Measurements from ENCODE around the gene CTSL.

The CTSL gene

GRCh38 chr9:87701931-87702421 is 23.9 kb upstream of the CTSL start:
- TF ChIP-seq CTCF (IDR thresholded peaks at IDR 0.05), result no peak
- TF ChIP-seq ZFX (IDR thresholded peaks at IDR 0.05; ENCODE audit: borderline replicate concordance), result no peak
- H3K27ac ChIP-seq, result no peak overlapping the region

- no peak for TF ChIP-seq CTCF (IDR thresholded peaks at IDR 0.05)
- TF ChIP-seq ZFX (IDR thresholded peaks at IDR 0.05; ENCODE audit: borderline replicate concordance), result no peak
- H3K27ac ChIP-seq, result no peak overlapping the region
These were observed 23.0 kb upstream of the CTSL start for GRCh38 chr9:87702921-87703320.

- TF ChIP-seq CTCF (IDR thresholded peaks at IDR 0.05) (no peak), ZFX (IDR thresholded peaks at IDR 0.05; ENCODE audit: borderline replicate concordance) (no peak)
- no peak overlapping the region for H3K27ac ChIP-seq
These were observed 22.2 kb upstream of the CTSL start for GRCh38 chr9:87703636-87704276.

GRCh38 chr9:87704342-87704741 is 21.6 kb upstream of the CTSL start:
- no peak overlapping the region for H3K27ac ChIP-seq
- TF ChIP-seq ZFX (IDR thresholded peaks at IDR 0.05; ENCODE audit: borderline replicate concordance) (no peak), CTCF (IDR thresholded peaks at IDR 0.05) (no peak)

GRCh38 chr9:87706066-87706739 is 19.7 kb upstream of the CTSL start:
- no peak overlapping the region for H3K27ac ChIP-seq
- TF ChIP-seq ZFX (IDR thresholded peaks at IDR 0.05; ENCODE audit: borderline replicate concordance), result no peak
- TF ChIP-seq CTCF (IDR thresholded peaks at IDR 0.05), result no peak

GRCh38 chr9:87707805-87708506 is 18.0 kb upstream of the CTSL start:
- TF ChIP-seq ZFX (IDR thresholded peaks at IDR 0.05; ENCODE audit: borderline replicate concordance) (no peak), CTCF (IDR thresholded peaks at IDR 0.05) (no peak)
- H3K27ac ChIP-seq, result no peak overlapping the region

- no peak overlapping the region for H3K27ac ChIP-seq
- TF ChIP-seq ZFX (IDR thresholded peaks at IDR 0.05; ENCODE audit: borderline replicate concordance), result no peak
- TF ChIP-seq CTCF (IDR thresholded peaks at IDR 0.05), result no peak
These were observed 17.4 kb upstream of the CTSL start for GRCh38 chr9:87708546-87708945.

Data from 22Rv1 (cell line).